Measurements from ENCODE around the gene OSBPL5. TPM values are rescaled to one million over a fixed set of nuclear protein-coding genes. Genes with fewer than 3 reads are reported as not detected.

The OSBPL5 gene
- total and polyA plus RNA-seq, 10 donors = 5.1 to 91.2 (median 51.0) TPM

- H3K27ac ChIP-seq = no peak overlapping the region
- no peak for DNase-seq
- TF ChIP-seq POLR2A (IDR thresholded peaks at IDR 0.05) = no peak
- TF ChIP-seq POLR2AphosphoS5 (IDR thresholded peaks at IDR 0.05) = peak in 1 of 3 donors; percentile 24
- TF ChIP-seq CTCF (IDR thresholded peaks at IDR 0.05 in 8 of 11, conservative IDR thresholded peaks at IDR 0.05 in 3 of 11) = no peak
- no peak overlapping the region for H3K4me3 ChIP-seq
- peaks cover 0 to 72% (median 21%) of the 10 kb centered on the region in 6 donors for H3K36me3 ChIP-seq
- peaks cover 0 to 4% (median 0%) of the 10 kb centered on the region in 7 donors for H3K27me3 ChIP-seq (replicated peaks in 1 of 7)
- H3K4me1 ChIP-seq = peaks cover 0 to 30% (median 10%) of the 10 kb centered on the region in 6 donors
- no peaks in the 10 kb centered on the region for H3K9me3 ChIP-seq
- intact Hi-C loops (cut with DNase I; ENCODE audit: low total_unique reads) = loop anchor here (5.0 kb wide), 1 partner anchor 52 kb away; no protein-coding TSS in a partner anchor
- 82 to 92% (median 89%) methylated on average over 24 to 25 of the region's 25 CpGs for WGBS, 5 donors
Observed at GRCh38 chr11:3089236-3090061, 75.7 kb downstream of the OSBPL5 start.

GRCh38 chr11:3088806-3089205, 76.3 kb downstream of the OSBPL5 start:
- Histone ChIP-seq H3K9me3 (no peaks in the 10 kb centered on the region), H3K4me3 (no peak overlapping the region), H3K27ac (no peak overlapping the region), H3K27me3 (replicated peaks in 1 of 7) (peaks cover 0 to 4% (median 0%) of the 10 kb centered on the region in 7 donors), H3K36me3 (peaks cover 0 to 66% (median 18%) of the 10 kb centered on the region in 6 donors), H3K4me1 (peaks cover 0 to 24% (median 9%) of the 10 kb centered on the region in 6 donors)
- no peak for DNase-seq
- intact Hi-C loops (cut with DNase I; ENCODE audit: low total_unique reads) = no loop called here
- WGBS, 5 donors = 92 to 96% (median 93%) methylated on average over 12 to 14 of the region's 14 CpGs
- no peak for TF ChIP-seq POLR2AphosphoS5 (IDR thresholded peaks at IDR 0.05)
- no peak for TF ChIP-seq CTCF (IDR thresholded peaks at IDR 0.05 in 8 of 11, conservative IDR thresholded peaks at IDR 0.05 in 3 of 11)

- Histone ChIP-seq H3K4me3 (no peak overlapping the region), H3K36me3 (peaks cover 0 to 59% (median 17%) of the 10 kb centered on the region in 6 donors), H3K27ac (no peak overlapping the region), H3K9me3 (no peaks in the 10 kb centered on the region), H3K4me1 (peaks cover 0 to 17% (median 6%) of the 10 kb centered on the region in 6 donors), H3K27me3 (replicated peaks in 1 of 7) (peaks cover 0 to 7% (median 0%) of the 10 kb centered on the region in 7 donors)
- intact Hi-C loops (cut with DNase I; ENCODE audit: low total_unique reads) = no loop called here
- TF ChIP-seq POLR2AphosphoS5 (IDR thresholded peaks at IDR 0.05) (peak in 1 of 3 donors; percentile 21), POLR2A (IDR thresholded peaks at IDR 0.05) (no peak)
- DNase-seq = no peak
- WGBS, 5 donors = 67 to 81% (median 73%) methylated on average over 17 to 24 of the region's 24 CpGs
Observed at GRCh38 chr11:3087821-3088800, 77.0 kb downstream of the OSBPL5 start.

GRCh38 chr11:3087373-3087772, 77.7 kb downstream of the OSBPL5 start:
- no peak for DNase-seq
- intact Hi-C loops (cut with DNase I; ENCODE audit: low total_unique reads) = no loop called here

More at GRCh38 chr11:3087373-3087772, 77.7 kb downstream of the OSBPL5 start:
- Histone ChIP-seq H3K36me3 (peaks cover 0 to 52% (median 16%) of the 10 kb centered on the region in 6 donors), H3K27ac (no peak overlapping the region), H3K27me3 (replicated peaks in 1 of 7) (peaks cover 0 to 6% (median 0%) of the 10 kb centered on the region in 7 donors), H3K4me3 (no peak overlapping the region), H3K4me1 (peaks cover 0 to 11% (median 6%) of the 10 kb centered on the region in 6 donors), H3K9me3 (no peaks in the 10 kb centered on the region)
- 81 to 91% (median 89%) methylated on average over 8 to 11 of the region's 11 CpGs for WGBS, 5 donors
- TF ChIP-seq CTCF (IDR thresholded peaks at IDR 0.05 in 8 of 11, conservative IDR thresholded peaks at IDR 0.05 in 3 of 11) (no peak), POLR2A (IDR thresholded peaks at IDR 0.05) (no peak), POLR2AphosphoS5 (IDR thresholded peaks at IDR 0.05) (no peak)
